ENCODE data around the gene TWIST2.

TWIST2 gene

GRCh38 chr2:238835726-238836301 is 12.1 kb upstream of the TWIST2 start:
- no peak for DNase-seq (ENCODE audit: low read depth, low spot score)
- no peak overlapping the region for H3K27ac ChIP-seq

- H3K27ac ChIP-seq, result no peak overlapping the region
- no peak for DNase-seq (ENCODE audit: low read depth, low spot score)
These were observed 9.0 kb upstream of the TWIST2 start for GRCh38 chr2:238838786-238839327.

- DNase-seq (ENCODE audit: low read depth, low spot score), result no peak
- no peak overlapping the region for H3K27ac ChIP-seq
These were observed 8.5 kb upstream of the TWIST2 start for GRCh38 chr2:238839428-238839827.

- no peak for DNase-seq (ENCODE audit: low read depth, low spot score)
These were observed 6.2 kb upstream of the TWIST2 start for GRCh38 chr2:238841542-238842164.

GRCh38 chr2:238843476-238843875 is 4.4 kb upstream of the TWIST2 start:
- H3K27ac ChIP-seq, result no peak overlapping the region
- DNase-seq (ENCODE audit: low read depth, low spot score), result no peak

More at GRCh38 chr2:238841542-238842164, 6.2 kb upstream of the TWIST2 start:
- H3K27ac ChIP-seq, result no peak overlapping the region

- H3K27ac ChIP-seq, result no peak overlapping the region
- DNase-seq (ENCODE audit: low read depth, low spot score), result no peak
These were observed 2.1 kb upstream of the TWIST2 start for GRCh38 chr2:238845583-238846377.

GRCh38 chr2:238846378-238846627 is 1.6 kb upstream of the TWIST2 start:
- no peak overlapping the region for H3K27ac ChIP-seq
- DNase-seq (ENCODE audit: low read depth, low spot score), result no peak

GRCh38 chr2:238846628-238847418 is 1.1 kb upstream of the TWIST2 start:
- H3K27ac ChIP-seq, result no peak overlapping the region
- DNase-seq (ENCODE audit: low read depth, low spot score), result no peak

GRCh38 chr2:238847419-238847801 is 475 bp upstream of the TWIST2 start:
- peak overlapping the region; percentile 44 for H3K27ac ChIP-seq
- no peak for DNase-seq (ENCODE audit: low read depth, low spot score)

- no peak for DNase-seq (ENCODE audit: low read depth, low spot score)
- H3K27ac ChIP-seq, result peak overlapping the region; percentile 44
These were observed 748 bp downstream of the TWIST2 start for GRCh38 chr2:238848691-238848975.

- DNase-seq (ENCODE audit: low read depth, low spot score), result no peak
- peak overlapping the region; percentile 44 for H3K27ac ChIP-seq
These were observed 1.3 kb downstream of the TWIST2 start for GRCh38 chr2:238848976-238849853.

DNA sequence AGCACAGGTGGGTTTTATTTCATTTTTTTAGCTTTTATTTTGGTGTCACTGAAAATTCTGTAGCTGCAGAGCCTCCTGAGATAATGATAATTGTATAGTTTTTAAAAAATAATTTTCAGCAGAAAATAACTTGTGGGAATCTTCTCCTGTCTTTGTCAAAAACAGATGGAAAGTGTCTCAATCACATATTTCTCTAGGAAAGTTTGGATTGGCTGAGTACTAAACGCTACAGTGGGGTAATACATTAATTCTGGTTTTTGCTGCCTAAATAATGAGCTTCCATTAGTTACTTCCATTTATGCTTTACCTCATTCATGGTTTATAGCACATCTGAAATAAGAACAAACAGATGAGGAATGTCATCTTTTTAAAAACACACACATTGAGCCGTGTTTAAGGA is 2.2 kb downstream of the TWIST2 start:
- H3K27ac ChIP-seq, result no peak overlapping the region
- no peak for DNase-seq (ENCODE audit: low read depth, low spot score)

DNA sequence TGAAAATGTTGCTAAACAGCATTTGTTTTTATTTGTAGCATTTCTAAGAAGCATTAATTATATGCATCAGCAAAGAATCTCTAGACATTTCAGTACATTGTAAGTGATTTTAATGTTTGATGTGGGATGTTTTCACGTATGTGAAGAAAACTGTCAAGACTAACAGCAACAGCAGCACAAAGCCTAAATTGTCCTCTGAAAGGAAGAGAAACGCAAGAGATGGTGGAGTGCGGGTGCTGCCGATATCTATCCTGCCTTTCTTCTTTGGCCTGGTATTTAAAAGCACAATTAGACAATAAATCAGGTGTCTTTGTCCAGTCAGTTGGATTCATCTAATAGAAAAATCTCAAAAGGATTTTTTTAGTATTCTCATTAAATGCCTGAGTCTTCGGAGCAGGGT is 3.1 kb downstream of the TWIST2 start:
- no peak overlapping the region for H3K27ac ChIP-seq
- DNase-seq (ENCODE audit: low read depth, low spot score), result no peak

DNA sequence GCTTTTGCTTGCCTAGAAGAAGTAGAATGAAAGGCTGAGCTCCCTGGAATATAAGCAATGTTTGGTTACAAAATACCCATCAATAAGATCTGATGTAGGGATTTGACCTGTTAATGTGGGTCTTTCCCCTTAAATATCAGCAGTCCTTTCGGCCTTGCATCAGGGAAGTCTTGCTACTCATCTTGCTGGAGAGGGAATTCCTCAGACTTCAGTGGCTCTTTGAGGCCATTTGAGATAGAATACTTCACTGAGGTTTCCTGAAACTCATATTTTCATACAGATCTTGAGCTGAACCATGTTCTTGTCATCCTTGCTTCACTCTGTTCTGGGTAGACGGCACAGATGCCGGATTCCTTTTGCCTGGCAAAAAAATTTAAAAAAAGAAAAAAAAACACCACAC is 3.9 kb downstream of the TWIST2 start:
- H3K27ac ChIP-seq, result no peak overlapping the region
- DNase-seq (ENCODE audit: low read depth, low spot score), result no peak

- DNase-seq (ENCODE audit: low read depth, low spot score), result no peak
- H3K27ac ChIP-seq, result no peak overlapping the region
These were observed 4.5 kb downstream of the TWIST2 start for GRCh38 chr2:238852206-238852869.

- no peak for DNase-seq (ENCODE audit: low read depth, low spot score)
- H3K27ac ChIP-seq, result no peak overlapping the region
These were observed 5.3 kb downstream of the TWIST2 start for GRCh38 chr2:238853218-238853617.

GRCh38 chr2:238853721-238854120 is 5.8 kb downstream of the TWIST2 start:
- no peak for DNase-seq (ENCODE audit: low read depth, low spot score)
- H3K27ac ChIP-seq, result no peak overlapping the region

- H3K27ac ChIP-seq, result no peak overlapping the region
- no peak for DNase-seq (ENCODE audit: low read depth, low spot score)
These were observed 6.4 kb downstream of the TWIST2 start for GRCh38 chr2:238854246-238854645.

DNA sequence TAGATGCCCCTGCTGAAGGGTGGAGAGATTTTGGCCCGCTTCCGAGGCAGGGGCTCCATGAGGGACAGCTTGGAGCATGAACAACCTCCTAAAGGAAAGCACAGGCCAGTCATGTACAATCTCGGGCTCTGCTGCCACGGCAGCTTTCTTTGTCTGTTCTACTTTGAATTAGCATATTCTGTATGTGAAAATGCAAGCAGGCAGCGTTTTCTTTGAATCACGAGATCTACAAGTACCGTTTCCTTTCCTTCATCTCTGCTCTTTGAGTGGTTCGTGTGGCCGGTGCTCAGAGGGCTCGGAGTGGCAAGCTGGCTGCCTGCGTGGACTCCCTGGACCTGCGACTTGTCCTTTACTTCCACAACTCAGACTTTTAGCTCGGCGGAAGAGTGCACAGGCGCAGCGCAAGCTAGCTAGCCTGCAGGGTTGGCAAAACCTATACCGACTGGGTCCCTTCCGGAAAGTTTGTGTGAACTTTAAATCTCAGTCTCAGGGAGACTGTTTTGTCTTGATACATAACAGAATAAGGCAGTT is 6.9 kb downstream of the TWIST2 start:
- DNase-seq (ENCODE audit: low read depth, low spot score), result no peak
- no peak overlapping the region for H3K27ac ChIP-seq

All from epithelial cell of prostate (primary cell).